Urothelium cell line (cell line): ENCODE results near the gene RBM19.
"Not testable (repeated sequence)": the region's sequence is repeated elsewhere in the genome, so short reads cannot be mapped to it uniquely, and the experiment has no call there.

ENCODE experiments used
- DNase-seq: peaks from one replicate; pipeline ENCODE4 v3.0.0; 2011; ENCODE audit warnings: low spot score, mixed read lengths
- FAIRE-seq: peaks from 2 replicates; lab custom pipeline; 2011; peaks lifted over from hg19 to GRCh38; lab: Jason Lieb, UNC

Gene RBM19

GRCh38 chr12:113965951-113966797, at the start of gene RBM19:
RBM19 (minus strand) TSS chr12:113966325; CDS start chr12:113966227, 98 bp downstream.
- FAIRE-seq (peak; percentile 91), DNase-seq (peak; percentile 98)

- no peak for DNase-seq
- no peak for FAIRE-seq
Observed at GRCh38 chr12:114015851-114016250, 49.7 kb upstream of the RBM19 start.

- FAIRE-seq (no peak), DNase-seq (peak; percentile 42)
Observed at GRCh38 chr12:114013575-114014345, 47.6 kb upstream of the RBM19 start.

- FAIRE-seq (no peak), DNase-seq (no peak)
Observed at GRCh38 chr12:114012744-114013431, 46.8 kb upstream of the RBM19 start.

- FAIRE-seq (no peak), DNase-seq (no peak)
Observed at GRCh38 chr12:114011711-114012110, 45.6 kb upstream of the RBM19 start.

GRCh38 chr12:114006482-114007425, 40.6 kb upstream of the RBM19 start:
- no peak for FAIRE-seq
- no peak for DNase-seq

GRCh38 chr12:114004402-114004801, 38.3 kb upstream of the RBM19 start:
- DNase-seq = no peak
- FAIRE-seq = no peak

- DNase-seq = no peak
- FAIRE-seq = no peak
Observed at GRCh38 chr12:114003286-114003685, 37.2 kb upstream of the RBM19 start.

GRCh38 chr12:114001511-114002340, 35.6 kb upstream of the RBM19 start:
- DNase-seq = no peak
- no peak for FAIRE-seq

- FAIRE-seq = no peak
- DNase-seq = no peak
Observed at GRCh38 chr12:114000861-114001260, 34.7 kb upstream of the RBM19 start.

GRCh38 chr12:114000261-114000660, 34.1 kb upstream of the RBM19 start:
- FAIRE-seq = not testable (repeated sequence)

GRCh38 chr12:113997365-113997764, 31.2 kb upstream of the RBM19 start:
- FAIRE-seq (no peak), DNase-seq (no peak)

More at GRCh38 chr12:114000261-114000660, 34.1 kb upstream of the RBM19 start:
- not testable (repeated sequence) for DNase-seq

- DNase-seq = no peak
- FAIRE-seq = no peak
Observed at GRCh38 chr12:113996026-113996425, 29.9 kb upstream of the RBM19 start.

- DNase-seq = no peak
Observed at GRCh38 chr12:113994051-113994450, 27.9 kb upstream of the RBM19 start.

GRCh38 chr12:113992751-113993150, 26.6 kb upstream of the RBM19 start:
- not testable (repeated sequence) for FAIRE-seq, DNase-seq

More at GRCh38 chr12:113994051-113994450, 27.9 kb upstream of the RBM19 start:
- FAIRE-seq = no peak

GRCh38 chr12:113991224-113992044, 25.3 kb upstream of the RBM19 start:
- FAIRE-seq (no peak), DNase-seq (no peak)

GRCh38 chr12:113990250-113991223, 24.4 kb upstream of the RBM19 start:
- no peak for DNase-seq
- no peak for FAIRE-seq
